ENCODE data around the gene ALKBH3. TPM values are rescaled to one million over a fixed set of nuclear protein-coding genes. Genes with fewer than 3 reads are reported as not detected.

The ALKBH3 gene
- total RNA-seq, 1 donor from 2014 or later = 14.6 TPM

- no peak for DNase-seq (ENCODE audit: low spot score)
- no peak for ATAC-seq
These were observed 41.1 kb downstream of the ALKBH3 start for GRCh38 chr11:43921561-43922294.

DNA sequence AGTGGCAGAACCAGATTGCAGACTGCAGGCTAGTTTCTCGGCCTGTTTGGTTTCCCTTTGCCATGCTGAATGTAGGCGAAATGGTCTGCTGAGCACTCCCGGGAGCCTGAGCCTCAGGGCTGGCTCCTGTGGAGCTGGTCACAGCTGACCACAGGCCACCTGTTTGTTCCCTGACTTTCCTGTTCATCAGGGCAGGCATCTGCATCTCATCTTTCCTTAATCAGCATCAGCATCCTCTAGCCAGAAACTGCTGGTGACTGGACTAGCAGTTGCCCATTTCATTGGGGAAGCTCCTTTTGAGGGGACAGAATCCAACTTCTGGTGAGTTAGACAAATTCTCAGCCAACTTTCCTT is 41.6 kb downstream of the ALKBH3 start:
- no peak for DNase-seq (ENCODE audit: low spot score)
- no peak for ATAC-seq

- ATAC-seq (no peak), DNase-seq (ENCODE audit: low spot score) (no peak)
These were observed 42.2 kb downstream of the ALKBH3 start for GRCh38 chr11:43922744-43923405.

DNA sequence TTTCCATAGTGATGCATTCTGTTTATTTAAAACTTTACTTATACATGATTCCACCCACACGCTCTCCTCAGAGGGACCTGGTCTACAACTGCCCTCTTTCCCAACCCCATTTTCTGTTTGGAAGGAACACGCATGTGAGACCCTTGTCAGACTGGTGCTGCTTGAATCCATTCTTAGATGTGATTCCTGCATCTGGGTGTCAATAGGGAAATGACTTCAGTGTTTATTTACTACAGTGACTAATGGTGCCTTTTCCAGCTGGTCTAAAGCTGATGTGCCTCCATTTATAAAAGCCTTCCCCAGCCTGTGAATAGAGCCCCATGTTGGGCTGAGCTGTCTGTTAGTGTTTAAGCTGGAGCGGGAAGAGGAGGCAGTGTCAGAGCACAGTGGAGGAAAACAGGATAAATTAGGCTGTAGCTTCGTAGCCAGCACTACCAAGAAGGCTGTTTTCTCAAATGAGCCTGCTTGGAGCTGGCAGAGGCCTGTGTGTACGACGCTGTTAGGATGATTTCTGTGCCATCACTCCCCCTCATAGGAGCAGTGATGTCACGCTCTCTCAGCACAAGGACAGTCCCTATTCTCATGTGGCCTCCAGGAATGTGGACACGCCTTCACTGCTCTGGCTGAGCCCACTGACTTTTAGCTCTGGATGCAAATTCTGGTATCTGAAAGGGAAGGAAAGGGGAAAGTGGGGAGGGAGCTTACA is 42.9 kb downstream of the ALKBH3 start:
- ATAC-seq (peak; percentile 20), DNase-seq (ENCODE audit: low spot score) (no peak)

DNA sequence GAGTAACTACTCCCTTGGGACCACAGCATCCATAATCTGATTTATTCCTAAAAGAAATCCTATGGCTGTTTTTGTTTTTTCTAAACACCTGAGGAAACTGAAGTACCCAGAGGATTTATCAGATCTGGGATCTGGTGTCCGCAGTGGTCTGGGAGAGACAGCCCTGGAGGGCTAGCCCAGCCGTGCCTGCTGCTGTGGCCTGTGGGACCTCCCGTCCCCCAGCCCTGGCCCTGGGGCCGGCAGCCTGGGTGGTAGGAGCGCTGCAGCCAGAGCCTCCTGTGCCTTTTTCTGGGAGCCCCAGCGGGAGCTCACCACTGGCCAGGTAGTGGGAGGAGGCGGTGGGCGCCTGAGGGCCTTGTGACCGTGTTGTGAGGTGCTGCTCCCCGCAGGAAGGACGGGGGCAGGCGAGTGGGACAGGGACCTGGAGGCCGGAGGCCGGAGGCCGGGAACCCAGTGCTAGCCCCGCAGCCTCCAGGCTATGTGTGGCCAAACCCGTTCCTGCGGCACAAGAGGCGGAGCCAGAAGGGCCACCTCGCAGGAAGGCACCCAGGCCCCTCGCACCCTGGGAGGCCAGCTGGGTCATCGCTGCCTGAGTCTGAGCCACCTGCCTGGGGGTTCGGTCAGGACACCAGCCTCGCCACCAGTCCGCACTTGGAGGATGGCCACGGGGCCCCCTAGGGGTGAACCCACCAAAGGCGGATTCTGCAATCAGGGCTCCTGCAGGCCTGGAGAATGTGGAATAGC is 43.7 kb downstream of the ALKBH3 start:
- DNase-seq (ENCODE audit: low spot score) = no peak
- ATAC-seq = no peak

DNA sequence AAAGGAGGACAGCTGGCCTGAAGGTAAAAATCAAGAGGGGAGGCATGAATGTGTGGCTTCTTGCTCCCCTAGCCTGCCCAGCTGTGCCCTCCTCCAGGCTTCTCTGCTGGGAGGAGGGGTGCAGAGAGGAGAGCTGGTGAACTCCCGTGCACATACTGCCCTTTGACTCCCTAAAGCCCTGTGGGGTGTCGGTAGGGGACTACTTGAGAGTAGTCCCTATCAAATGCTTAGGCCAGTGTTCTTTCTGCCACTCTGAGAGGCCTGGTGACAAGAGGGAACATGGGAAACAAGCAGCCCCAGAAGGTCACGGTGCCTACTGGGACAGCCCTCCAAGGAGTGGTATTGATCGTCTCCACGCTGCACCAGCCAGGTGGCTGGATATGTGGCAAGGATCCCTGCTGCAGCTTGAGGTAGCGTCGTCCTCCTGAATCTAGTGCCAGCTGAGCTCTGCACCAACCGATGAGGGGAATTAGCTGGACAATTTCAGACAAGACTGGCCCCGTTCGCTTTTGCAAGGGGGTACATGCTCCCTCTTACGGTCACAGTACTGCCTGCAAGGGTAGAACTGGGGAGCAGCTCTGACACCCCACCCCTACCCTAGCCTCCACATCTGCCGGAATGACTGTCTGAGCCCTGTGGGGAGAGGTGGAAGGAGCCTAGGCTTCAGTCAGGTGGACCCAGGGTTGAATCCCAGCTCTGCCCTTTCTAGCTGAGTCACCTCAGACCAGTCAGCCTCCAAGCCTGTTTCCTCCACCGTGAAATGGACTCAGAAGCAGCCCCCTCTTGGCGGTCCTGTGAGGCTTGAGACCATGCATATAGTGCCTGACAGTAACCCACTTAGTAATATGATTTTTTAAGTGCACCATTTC is 44.7 kb downstream of the ALKBH3 start:
- DNase-seq (ENCODE audit: low spot score) (no peak), ATAC-seq (no peak)

- DNase-seq (ENCODE audit: low spot score) = no peak
- peak; percentile 41 for ATAC-seq
These were observed 45.4 kb downstream of the ALKBH3 start for GRCh38 chr11:43925932-43926505.

DNA sequence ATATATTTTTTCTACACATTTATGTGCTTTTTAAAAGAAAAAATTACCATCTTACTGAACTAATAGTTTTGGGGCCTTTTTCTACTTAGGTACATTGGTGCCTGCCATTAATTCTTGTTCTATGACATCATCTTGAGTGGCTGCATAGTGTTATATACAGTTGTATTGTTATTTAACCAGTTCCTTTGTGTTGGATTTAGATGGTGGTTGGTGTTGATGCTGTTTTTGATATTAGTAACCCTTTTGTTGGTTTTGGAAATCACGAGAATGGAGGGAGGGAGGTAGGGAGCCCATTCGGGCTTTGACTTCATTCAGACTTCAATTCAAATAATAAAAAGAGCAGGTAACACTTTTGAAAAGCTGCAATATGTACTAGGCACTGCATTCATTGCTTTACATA is 46.4 kb downstream of the ALKBH3 start:
- DNase-seq (ENCODE audit: low spot score) (no peak), ATAC-seq (no peak)

DNA sequence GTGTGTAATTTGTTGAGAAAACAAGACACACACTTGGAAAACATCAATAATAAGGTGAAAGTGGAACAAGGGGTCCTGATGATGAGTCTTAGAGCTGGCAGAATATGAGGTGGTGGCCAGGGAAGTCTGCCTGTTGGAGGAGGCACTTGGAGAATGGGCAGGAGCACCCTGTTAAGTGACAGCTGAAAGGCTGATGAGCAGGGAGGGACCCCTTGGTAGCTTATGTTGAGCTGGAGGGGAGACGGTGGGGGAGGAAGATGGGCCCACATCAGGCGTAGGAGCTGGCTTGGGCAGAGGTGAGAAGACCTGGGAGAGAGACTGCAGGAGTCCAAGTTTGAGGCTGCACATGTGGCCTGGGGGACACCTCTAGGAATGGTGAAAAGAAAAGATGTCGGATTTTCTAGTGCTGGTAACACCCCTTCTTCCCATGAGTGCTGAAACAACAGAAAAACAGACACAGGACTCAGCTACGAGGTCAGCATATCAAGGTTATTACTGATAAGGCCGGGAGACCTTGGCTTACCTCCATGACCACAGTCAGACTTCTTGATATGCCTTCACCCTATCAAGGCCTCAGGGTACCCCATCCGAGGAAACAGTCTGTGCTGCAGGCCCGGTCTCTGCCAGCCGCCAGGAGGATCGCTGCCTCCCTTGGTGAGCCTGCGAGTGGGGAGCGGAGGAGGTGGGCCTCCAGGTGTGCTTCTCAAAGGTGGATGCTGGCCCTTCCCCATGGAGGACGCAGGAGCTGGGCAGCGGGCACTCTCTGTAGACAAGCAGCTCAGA is 47.5 kb downstream of the ALKBH3 start:
- no peak for ATAC-seq

DNA sequence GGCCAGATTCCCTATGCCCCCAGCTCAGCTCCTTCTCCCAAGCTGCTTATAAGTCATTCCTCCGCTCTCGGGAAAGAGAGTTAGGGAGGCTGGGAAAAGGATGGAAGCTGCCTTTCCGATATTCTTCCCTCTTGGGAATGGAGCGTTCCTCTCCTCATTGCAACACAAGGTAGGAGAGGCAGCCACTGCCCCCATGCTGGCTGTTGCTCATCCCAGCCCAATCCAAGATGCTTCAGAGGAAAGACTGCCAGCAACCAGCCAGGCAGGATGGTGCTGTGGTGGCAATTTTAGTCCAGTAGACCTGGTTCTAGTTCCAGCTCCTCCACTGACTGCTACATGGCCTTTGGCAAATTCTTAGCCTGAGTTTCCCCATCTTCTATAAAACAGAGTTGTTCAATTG is 48.1 kb downstream of the ALKBH3 start:
- DNase-seq (ENCODE audit: low spot score) (no peak), ATAC-seq (no peak)

More for the DNA sequence above, 47.5 kb downstream of the ALKBH3 start:
- no peak for DNase-seq (ENCODE audit: low spot score)

- DNase-seq (ENCODE audit: low spot score) (no peak), ATAC-seq (peak; percentile 51)
These were observed 50.5 kb downstream of the ALKBH3 start for GRCh38 chr11:43930868-43931716.

DNA sequence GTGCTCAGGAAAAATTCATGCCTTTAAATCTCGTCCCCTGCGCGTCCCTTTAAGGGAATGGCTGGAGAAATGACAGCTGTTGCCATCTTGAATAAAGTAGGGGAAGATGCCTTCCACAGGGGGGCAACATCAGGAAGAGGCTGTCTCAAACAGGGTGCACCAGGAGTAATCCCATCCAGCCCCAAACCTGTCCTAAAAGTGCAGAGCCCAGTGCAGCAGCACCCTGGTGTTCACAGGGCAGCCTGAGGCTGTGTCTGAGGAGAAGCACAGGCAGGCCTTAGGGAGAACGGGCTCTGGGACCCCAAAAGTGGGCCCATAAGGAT is 51.0 kb downstream of the ALKBH3 start:
- DNase-seq (ENCODE audit: low spot score) = no peak
- no peak for ATAC-seq

DNA sequence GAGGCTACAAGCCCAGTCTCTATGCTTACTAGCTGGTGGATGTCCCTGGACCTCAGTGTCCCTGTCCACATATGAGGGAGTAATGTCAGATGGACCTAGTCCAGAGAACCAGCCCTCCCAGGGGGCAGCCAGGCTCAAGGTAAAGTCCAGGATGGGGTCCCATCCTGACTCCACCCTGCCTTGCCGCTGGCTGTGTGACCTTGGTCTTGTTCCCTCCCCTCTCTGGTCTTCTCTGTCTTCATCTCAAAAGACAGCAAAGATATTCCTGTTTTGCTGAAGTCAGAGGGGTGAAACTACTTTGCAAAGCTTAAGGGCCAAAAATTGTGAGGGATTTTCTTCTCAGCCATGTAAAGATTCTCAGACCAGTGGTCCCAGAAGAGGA is 52.6 kb downstream of the ALKBH3 start:
- ATAC-seq (no peak), DNase-seq (ENCODE audit: low spot score) (no peak)

DNA sequence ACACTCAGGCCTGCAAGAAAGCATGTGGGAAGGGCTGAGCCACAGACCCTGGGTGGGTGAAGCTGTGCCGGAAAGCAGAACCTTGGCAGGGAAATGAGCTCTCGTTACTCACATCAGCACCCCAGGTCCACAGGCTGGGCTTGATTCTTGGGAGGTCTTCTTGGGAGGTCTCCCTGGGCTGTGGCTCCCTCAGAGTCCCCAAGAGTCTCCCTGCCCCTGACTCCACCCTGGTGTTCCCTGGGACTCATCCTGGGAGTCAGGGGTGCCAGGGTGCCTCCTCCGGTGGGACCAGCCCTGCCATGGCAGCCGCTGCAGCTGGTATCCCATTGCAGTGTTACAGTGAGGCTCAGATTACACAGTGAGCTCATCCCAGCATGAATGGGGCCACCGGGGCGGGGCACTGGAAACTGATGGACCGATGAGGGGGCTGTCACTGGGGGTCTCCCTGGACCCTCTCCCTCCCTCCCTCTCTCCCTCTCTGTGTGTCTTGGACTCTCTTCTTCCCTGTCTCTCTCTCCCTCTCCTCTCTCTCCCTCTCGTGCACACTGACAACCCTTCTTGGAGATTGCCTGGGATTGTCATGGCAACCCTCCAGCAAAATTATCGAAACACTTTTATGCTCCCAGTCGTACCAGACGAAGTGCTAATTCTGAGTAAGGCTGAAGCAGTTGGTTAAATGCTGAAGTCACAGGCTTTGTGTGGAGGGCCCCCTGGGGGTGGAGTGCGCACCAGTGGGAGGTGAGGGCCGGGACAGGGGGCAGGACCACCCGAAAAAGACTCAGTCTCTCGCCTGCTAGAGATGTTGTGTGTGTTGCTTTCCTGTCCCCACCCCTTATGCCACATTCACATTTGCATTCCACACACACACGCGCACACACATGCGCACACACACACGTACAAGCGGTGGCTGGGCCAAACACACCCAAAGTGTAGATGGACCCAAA is 53.2 kb downstream of the ALKBH3 start:
- ATAC-seq (no peak), DNase-seq (ENCODE audit: low spot score) (no peak)

DNA sequence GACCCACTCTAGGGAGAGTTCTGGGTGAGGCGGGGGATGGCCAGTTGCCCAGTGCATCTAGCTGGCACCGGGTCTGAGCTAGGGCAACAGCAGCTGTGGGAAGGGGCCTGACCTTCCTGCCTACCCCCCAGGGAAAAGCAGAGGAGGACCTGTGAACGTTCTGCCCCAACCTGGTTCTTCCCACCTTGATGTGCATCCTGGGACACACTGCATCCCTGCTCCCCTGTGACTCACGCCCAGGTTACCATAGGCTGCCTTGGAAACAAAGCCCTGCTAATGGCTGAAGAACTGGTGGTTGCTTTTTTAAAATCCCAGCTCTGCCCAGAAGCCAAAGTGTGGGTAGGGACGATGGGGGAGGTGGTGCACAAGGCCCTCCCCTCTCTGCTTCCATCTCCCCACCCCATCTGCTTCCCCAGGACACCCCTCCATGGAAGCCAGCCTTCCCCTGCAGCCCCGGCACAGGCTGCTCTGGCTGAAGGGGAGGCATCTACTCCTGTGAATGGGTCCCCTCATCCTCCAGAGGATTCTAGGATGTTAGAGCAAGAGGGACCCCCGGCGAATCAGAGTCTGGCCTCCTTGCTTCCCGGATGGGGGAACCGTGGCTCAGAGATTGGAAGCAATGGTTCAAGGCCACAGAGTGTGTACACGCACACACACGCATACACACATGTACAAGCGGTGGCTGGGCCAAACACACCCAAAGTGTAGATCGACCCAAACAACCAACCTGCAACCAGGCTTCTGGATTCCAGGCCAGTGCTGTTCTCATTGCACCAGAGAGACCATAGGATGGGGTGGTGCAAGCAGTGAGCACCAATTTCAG is 54.2 kb downstream of the ALKBH3 start:
- no peak for ATAC-seq
- no peak for DNase-seq (ENCODE audit: low spot score)

DNA sequence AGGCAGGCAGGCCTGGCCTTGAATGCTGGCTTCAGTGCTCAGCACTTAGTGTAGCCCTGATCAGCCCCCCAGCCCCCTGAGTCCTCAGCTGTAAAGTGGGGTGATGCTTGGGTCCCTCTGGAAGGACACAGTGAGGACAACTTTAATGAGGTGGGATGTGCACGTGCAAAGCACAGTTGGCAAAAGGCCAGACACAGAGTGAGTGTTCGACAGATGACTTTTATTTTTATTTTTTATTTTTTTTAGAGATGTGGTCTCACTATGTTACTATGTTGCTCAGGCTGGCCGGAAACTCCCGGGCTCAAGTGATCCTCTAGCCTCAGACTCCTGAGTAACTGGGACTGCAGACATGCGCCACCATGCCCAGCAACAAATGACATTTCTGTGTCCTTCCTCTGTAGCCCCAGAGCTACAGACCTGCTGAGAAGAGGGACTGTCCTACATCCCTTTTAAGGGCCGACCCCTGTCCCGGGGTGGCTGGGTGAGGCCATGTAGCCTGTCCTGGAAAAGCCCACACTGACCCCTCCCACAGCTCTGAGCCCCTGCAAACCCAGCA is 54.9 kb downstream of the ALKBH3 start:
- no peak for DNase-seq (ENCODE audit: low spot score)

More for the DNA sequence above, 54.9 kb downstream of the ALKBH3 start:
- ATAC-seq = no peak
